Small intestine (tissue), 7 donors: ENCODE data around the gene RUNX2. TPM values are rescaled to one million over a fixed set of nuclear protein-coding genes. Genes with fewer than 3 reads are reported as not detected.

Experiments
- DNase-seq, 2 donors: peaks; one replicate each; pipeline versions ENCODE4 v3.0.0 to v3.0.0-alpha.2; 2013
- FAIRE-seq: peaks from 2 replicates; lab custom pipeline; 2012; peaks lifted over from hg19 to GRCh38; lab: Jason Lieb, UNC
- H3K27ac ChIP-seq, 3 donors: one replicate each; pipeline ENCODE4 v1.5.1; 2013; ENCODE audit warnings: low read length in 2 of 3, mild to moderate bottlenecking in 2 of 3, control low read depth in 1 of 3, inconsistent platforms in 1 of 3, low read depth in 1 of 3, moderate library complexity in 1 of 3
- H3K27me3 ChIP-seq, 3 donors: one replicate each; pipeline ENCODE4 v1.6.1; 2013; ENCODE audit warnings: low read length in 3 of 3, inconsistent platforms in 1 of 3; ENCODE audit not compliant: control insufficient read depth in 3 of 3, insufficient read depth in 3 of 3
- H3K36me3 ChIP-seq, 3 donors: one replicate each; pipeline ENCODE4 v1.6.1; 2013; ENCODE audit warnings: low read length in 3 of 3, inconsistent platforms in 1 of 3, low read depth in 1 of 3, mild to moderate bottlenecking in 1 of 3, moderate library complexity in 1 of 3; ENCODE audit not compliant: control insufficient read depth in 3 of 3, insufficient read depth in 2 of 3
- H3K4me1 ChIP-seq, 3 donors: one replicate each; pipeline ENCODE4 v1.6.1; 2013; ENCODE audit warnings: low read length in 2 of 3, inconsistent platforms in 1 of 3, low read depth in 1 of 3, mild to moderate bottlenecking in 1 of 3, moderate library complexity in 1 of 3; ENCODE audit not compliant: control insufficient read depth in 3 of 3, insufficient read depth in 2 of 3
- H3K4me3 ChIP-seq, 3 donors: one replicate each; pipeline ENCODE4 v1.5.1; 2013; ENCODE audit warnings: low read length in 3 of 3, control low read depth in 1 of 3, inconsistent platforms in 1 of 3, low read depth in 1 of 3, mild to moderate bottlenecking in 1 of 3, moderate library complexity in 1 of 3
- H3K9me3 ChIP-seq, 2 donors: one replicate each; pipeline ENCODE4 v1.6.1; 2013; ENCODE audit warnings: low read depth in 1 of 2, low read length in 1 of 2; ENCODE audit not compliant: control insufficient read depth in 2 of 2, insufficient read depth in 1 of 2
- WGBS, 3 donors: extraction: QIAGEN DNeasy Blood & Tissue Kit; methylation state at CpG; one replicate each; pipeline ENCODE4 v1.1.7; 2013; 5-methylcytosine and 5-hydroxymethylcytosine counted together
- polyA plus RNA-seq, 4 donors: library from polyadenylated mRNA; stranded (reverse) in 3 of 4; unstranded in 1 of 4; fragments of 200-250 nt in 3 of 4; fragments of 120-200 nt in 1 of 4; gene quantifications; one replicate each; pipeline versions ENCODE4 v1.2.1 to v1.2.3, GENCODE V29; 2013
- donor health status: healthy with polysubstance abuse.
- donor health status: control.
- donor health status: control.
- donor health status: Bipolar disorder and iron deficiency.
- donor health status: healthy.

Gene RUNX2
- polyA plus RNA-seq, 4 donors = under 0.01 to 2.5 (median 0.94) TPM

DNA sequence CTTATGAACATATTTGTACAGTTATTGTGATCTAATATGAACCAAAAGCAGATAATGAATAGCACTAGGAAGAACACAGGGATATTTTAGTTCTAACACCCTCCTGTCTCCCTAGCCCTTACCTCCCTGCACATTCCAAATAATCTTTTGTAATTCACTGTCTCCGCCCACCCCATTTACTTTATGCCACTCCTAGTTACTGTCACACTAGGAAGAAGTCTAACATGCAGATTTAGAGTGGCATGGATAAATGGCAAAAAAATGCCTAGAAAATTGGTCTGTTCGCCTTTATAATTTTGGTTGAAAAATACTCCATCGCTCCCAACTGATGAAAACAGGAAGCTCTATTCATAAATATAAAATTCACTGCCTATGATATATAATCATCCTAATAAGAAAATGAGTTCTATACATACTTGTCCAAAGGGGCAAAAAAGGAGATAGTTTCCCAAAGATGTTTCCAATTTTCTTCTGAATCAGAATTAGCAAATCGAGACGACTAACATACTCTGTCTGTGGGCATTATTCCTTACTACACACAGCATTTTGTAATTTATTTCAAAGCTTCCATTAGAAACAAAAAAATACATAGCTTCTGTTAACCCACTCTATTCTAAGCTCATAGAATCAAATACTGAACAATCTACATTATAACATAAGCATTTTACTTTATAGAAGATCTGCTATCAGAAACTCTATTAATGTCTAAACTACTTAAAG is 1.3 kb upstream of the RUNX2 start:
- Histone ChIP-seq H3K36me3 (no peaks in the 10 kb centered on the region), H3K4me3 (no peak overlapping the region), H3K27ac (no peak overlapping the region), H3K27me3 (no peaks in the 10 kb centered on the region), H3K9me3 (no peaks in the 10 kb centered on the region), H3K4me1 (no peaks in the 10 kb centered on the region)
- DNase-seq (no peak), FAIRE-seq (no peak)
- 89 to 95% (median 91%) methylated on average over 5 of the region's 5 CpGs for WGBS, 3 donors

DNA sequence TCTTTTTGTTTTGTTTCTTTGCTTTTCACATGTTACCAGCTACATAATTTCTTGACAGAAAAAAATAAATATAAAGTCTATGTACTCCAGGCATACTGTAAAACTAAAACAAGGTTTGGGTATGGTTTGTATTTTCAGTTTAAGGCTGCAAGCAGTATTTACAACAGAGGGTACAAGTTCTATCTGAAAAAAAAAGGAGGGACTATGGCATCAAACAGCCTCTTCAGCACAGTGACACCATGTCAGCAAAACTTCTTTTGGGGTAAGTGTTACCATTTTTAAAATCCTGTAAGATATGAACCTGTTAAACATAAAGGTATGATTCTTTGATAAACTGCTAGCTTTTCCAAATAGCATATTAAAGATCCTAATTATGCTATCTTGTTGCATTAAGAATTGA is 393 bp downstream of the RUNX2 start:
- H3K27ac ChIP-seq = no peak overlapping the region
- no peak for FAIRE-seq
- no peaks in the 10 kb centered on the region for H3K27me3 ChIP-seq
- no peak for DNase-seq
- H3K36me3 ChIP-seq = no peaks in the 10 kb centered on the region
- no peak overlapping the region for H3K4me3 ChIP-seq
- H3K4me1 ChIP-seq = no peaks in the 10 kb centered on the region
- H3K9me3 ChIP-seq = no peaks in the 10 kb centered on the region

GRCh38 chr6:45344900-45345299 is 16.8 kb downstream of the RUNX2 start:
- Histone ChIP-seq H3K27ac (no peak overlapping the region), H3K4me3 (no peak overlapping the region), H3K9me3 (no peaks in the 10 kb centered on the region), H3K4me1 (no peaks in the 10 kb centered on the region), H3K27me3 (no peaks in the 10 kb centered on the region), H3K36me3 (peaks cover 0 to 3% (median 0%) of the 10 kb centered on the region in 3 donors)
- FAIRE-seq = no peak
- no peak for DNase-seq
- WGBS, 3 donors = 80 to 83% (median 82%) methylated on average over 2 of the region's 2 CpGs

DNA sequence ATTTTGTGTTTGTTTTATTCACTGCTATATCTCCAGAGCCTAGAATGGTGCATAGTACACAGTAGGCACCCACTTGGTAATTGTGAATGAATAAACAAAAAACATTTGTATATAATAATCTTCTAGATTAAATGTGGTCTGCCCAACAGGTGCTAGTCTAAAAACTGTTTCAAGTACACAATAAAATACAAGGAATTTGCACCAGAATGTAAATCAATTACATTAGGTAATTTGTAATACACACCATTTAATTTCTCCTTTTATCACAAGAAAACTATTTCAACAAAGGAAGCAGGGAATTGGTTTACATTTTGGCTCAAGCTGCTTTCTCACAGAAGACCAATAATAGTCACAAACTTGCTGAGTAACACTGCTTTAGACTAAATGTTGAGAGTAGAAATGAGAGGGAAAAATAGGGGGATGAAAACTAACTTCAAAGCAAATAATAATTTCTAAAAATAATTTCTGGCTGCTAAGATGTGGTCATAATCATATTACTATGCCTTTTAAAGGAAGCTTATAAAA is 22.1 kb downstream of the RUNX2 start:
- no peak overlapping the region for H3K4me3 ChIP-seq
- H3K27ac ChIP-seq = no peak overlapping the region
- H3K4me1 ChIP-seq = no peaks in the 10 kb centered on the region
- H3K9me3 ChIP-seq = no peaks in the 10 kb centered on the region
- no peak for DNase-seq
- peaks cover 0 to 7% (median 0%) of the 10 kb centered on the region in 3 donors for H3K36me3 ChIP-seq
- no peak for FAIRE-seq
- H3K27me3 ChIP-seq = no peaks in the 10 kb centered on the region

DNA sequence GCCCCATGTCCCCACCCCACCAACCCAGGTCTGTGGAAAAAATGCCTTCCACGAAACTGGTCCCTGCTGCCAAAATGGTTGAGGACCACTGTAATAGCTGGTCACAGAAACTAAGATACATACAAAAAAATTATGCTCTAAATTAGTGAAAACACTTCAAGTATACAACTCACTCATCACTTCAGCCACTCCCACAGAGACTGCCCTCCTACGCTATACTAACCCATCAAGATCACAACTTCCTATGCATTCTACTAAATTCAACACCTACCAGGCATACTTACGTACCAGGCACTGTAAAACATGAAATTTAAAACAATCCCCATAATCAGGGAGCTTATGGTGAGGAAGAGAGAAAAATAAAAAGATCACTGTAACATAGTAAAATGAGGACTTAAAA is 22.9 kb downstream of the RUNX2 start:
- DNase-seq = no peak
- no peak overlapping the region for H3K4me3 ChIP-seq
- peaks cover 0 to 7% (median 0%) of the 10 kb centered on the region in 3 donors for H3K36me3 ChIP-seq
- no peak overlapping the region for H3K27ac ChIP-seq
- FAIRE-seq = no peak
- 96 to 98% (median 97%) methylated on average over 3 of the region's 3 CpGs for whole genome bisulfite sequencing, 3 donors
- no peaks in the 10 kb centered on the region for H3K4me1 ChIP-seq
- no peaks in the 10 kb centered on the region for H3K9me3 ChIP-seq
- H3K27me3 ChIP-seq = no peaks in the 10 kb centered on the region

DNA sequence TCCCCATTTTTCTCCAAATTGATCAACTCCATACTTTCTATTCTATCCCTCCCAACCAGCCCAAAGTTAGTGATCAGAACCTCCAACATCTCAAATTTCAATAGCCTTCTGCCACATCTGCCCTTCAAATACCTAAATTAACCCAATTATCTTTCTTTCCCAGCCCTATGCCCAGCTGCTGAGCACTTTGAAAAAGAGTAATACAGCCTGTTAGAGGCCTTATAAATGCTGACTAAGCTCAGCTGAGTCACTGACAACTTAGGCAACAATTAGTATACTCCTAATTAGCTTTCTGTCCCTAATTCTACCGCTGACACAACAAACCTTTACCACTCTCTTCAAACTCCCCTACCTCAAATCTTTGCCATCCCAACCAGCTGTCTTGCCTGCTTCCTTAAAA is 23.5 kb downstream of the RUNX2 start:
- Histone ChIP-seq H3K9me3 (no peaks in the 10 kb centered on the region), H3K27me3 (no peaks in the 10 kb centered on the region), H3K27ac (no peak overlapping the region), H3K36me3 (peaks cover 0 to 4% (median 0%) of the 10 kb centered on the region in 3 donors), H3K4me1 (no peaks in the 10 kb centered on the region), H3K4me3 (no peak overlapping the region)
- DNase-seq = no peak
- FAIRE-seq = no peak
- 79 to 91% (median 83%) methylated on average over 1 of the region's 1 CpG for WGBS, 3 donors

DNA sequence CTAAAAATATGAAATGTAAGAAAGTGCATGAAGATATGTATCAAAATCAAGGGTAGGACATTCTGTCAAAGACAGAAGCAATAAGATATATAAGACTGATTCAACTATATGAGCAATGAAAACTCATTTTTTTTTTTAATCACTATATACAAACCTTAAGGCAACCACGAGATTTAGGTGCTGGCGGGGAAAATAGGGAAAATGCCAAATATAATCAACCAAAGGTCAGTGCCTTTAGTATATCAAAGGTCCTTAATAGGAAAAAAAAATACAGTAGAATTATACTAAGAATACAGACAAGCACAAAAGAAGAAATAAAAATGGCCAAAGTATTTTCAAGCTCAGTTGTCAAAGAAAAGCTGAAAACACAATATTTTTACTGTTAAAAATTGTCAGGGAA is 25.5 kb downstream of the RUNX2 start:
- Histone ChIP-seq H3K4me3 (no peak overlapping the region), H3K36me3 (peaks cover 0 to 4% (median 0%) of the 10 kb centered on the region in 3 donors), H3K27ac (no peak overlapping the region), H3K4me1 (no peaks in the 10 kb centered on the region), H3K9me3 (no peaks in the 10 kb centered on the region), H3K27me3 (no peaks in the 10 kb centered on the region)
- DNase-seq (no peak), FAIRE-seq (no peak)
- 40 to 73% (median 47%) methylated on average over 2 of the region's 2 CpGs for WGBS, 3 donors

DNA sequence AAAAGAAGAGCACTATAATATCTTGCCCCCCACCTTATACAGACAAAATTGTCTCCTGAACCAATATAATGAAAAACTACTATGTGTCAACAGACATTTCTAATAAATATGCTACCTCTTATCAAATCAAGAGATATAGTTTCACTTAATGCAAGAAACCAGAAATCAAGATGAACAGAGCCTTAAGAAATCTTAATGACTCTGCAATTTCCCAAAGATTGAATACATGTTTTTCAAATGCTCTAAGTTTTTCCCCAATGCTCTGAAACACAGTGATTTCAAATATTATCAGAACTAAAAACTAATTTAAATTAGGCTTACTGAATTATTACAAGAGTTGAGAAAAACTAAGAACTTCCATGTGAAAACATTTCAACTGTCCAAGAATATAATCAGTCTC is 36.3 kb downstream of the RUNX2 start:
- H3K27ac ChIP-seq = no peak overlapping the region
- no peak overlapping the region for H3K4me3 ChIP-seq
- peaks cover 0 to 5% (median 2%) of the 10 kb centered on the region in 3 donors for H3K36me3 ChIP-seq
- no peaks in the 10 kb centered on the region for H3K27me3 ChIP-seq
- no peak for DNase-seq
- FAIRE-seq = peak; percentile 86
- no peaks in the 10 kb centered on the region for H3K4me1 ChIP-seq
- no peaks in the 10 kb centered on the region for H3K9me3 ChIP-seq

GRCh38 chr6:45365036-45365435 is 36.9 kb downstream of the RUNX2 start:
- Histone ChIP-seq H3K4me1 (no peaks in the 10 kb centered on the region), H3K36me3 (peaks cover 0 to 3% (median 2%) of the 10 kb centered on the region in 3 donors), H3K4me3 (no peak overlapping the region), H3K27ac (no peak overlapping the region), H3K27me3 (no peaks in the 10 kb centered on the region), H3K9me3 (no peaks in the 10 kb centered on the region)
- WGBS, 3 donors = 91 to 98% (median 92%) methylated on average over 1 of the region's 1 CpG
- FAIRE-seq (no peak), DNase-seq (no peak)
